Neural cell (in vitro differentiated cells): ENCODE results near the gene RELN. TPM values are rescaled to one million over a fixed set of nuclear protein-coding genes. Genes with fewer than 3 reads are reported as not detected.

Experiments
- H2AFZ ChIP-seq: fragments of 200-600, 300-800 bp; sonication (generic), shearing (Covaris generic); 2 replicates; pipeline ENCODE4 v1.6.0; 2014; ENCODE audit warnings: low read depth, mild to moderate bottlenecking, antibody characterized with exemption, low read length, moderate library complexity
- H3F3A ChIP-seq: fragments of 200-600 bp; shearing (Covaris generic); 2 replicates; pipeline ENCODE4 v1.6.1; 2016; ENCODE audit warnings: mild to moderate bottlenecking, moderate library complexity, mixed read lengths, antibody characterized with exemption, low read length; ENCODE audit not compliant: insufficient read depth, poor library complexity, severe bottlenecking
- H3K27ac ChIP-seq: fragments of 200-600, 300-800 bp; sonication (generic), shearing (Covaris generic); 2 replicates; pipeline ENCODE4 v1.5.1; 2014; ENCODE audit warnings: mild to moderate bottlenecking, low read length, moderate library complexity
- H3K27me3 ChIP-seq: fragments of 300-800, 200-600 bp; sonication (generic), shearing (Covaris generic); 2 replicates; pipeline ENCODE4 v1.6.0; 2014; ENCODE audit warnings: mild to moderate bottlenecking, low read depth, low read length, moderate library complexity; ENCODE audit not compliant: insufficient read depth
- H3K36me3 ChIP-seq: fragments of 300-800, 200-600 bp; sonication (generic), shearing (Covaris generic); 2 replicates; pipeline ENCODE4 v1.5.1; 2014; ENCODE audit warnings: mild to moderate bottlenecking, antibody characterized with exemption, low read length, moderate library complexity; ENCODE audit not compliant: insufficient read depth
- H3K4me2 ChIP-seq: fragments of 300-800, 200-600 bp; sonication (generic), shearing (Covaris generic); 2 replicates; pipeline ENCODE4 v1.6.0; 2014; ENCODE audit warnings: mild to moderate bottlenecking, low read length
- H3K4me3 ChIP-seq: fragments of 300-800, 200-600 bp; sonication (generic), shearing (Covaris generic); 2 replicates; pipeline ENCODE4 v1.5.1; 2014; ENCODE audit warnings: mild to moderate bottlenecking, low read length, moderate library complexity
- H3K79me2 ChIP-seq: fragments of 200-600 bp; shearing (Covaris generic); replicated peaks from 2 replicates; pipeline ENCODE4 v1.6.0; 2014; ENCODE audit warnings: mild to moderate bottlenecking, low read length, moderate library complexity; ENCODE audit not compliant: insufficient read depth
- H3K9ac ChIP-seq: fragments of 300-800, 200-600 bp; sonication (generic), shearing (Covaris generic); 2 replicates; pipeline ENCODE4 v1.6.1; 2016; ENCODE audit warnings: mild to moderate bottlenecking, low read length, mixed read lengths
- H3K9me2 ChIP-seq: fragments of 200-600 bp; shearing (Covaris generic); 2 replicates; pipeline ENCODE4 v1.6.1; 2016; ENCODE audit warnings: mild to moderate bottlenecking, low read length, mixed read lengths; ENCODE audit not compliant: insufficient read depth
- H3K9me3 ChIP-seq: fragments of 200-600, 300-800 bp; sonication (generic), shearing (Covaris generic); 2 replicates; pipeline ENCODE4 v1.6.1; 2016; ENCODE audit warnings: mild to moderate bottlenecking, mixed run types, low read length, moderate library complexity, mixed read lengths
- H4K20me1 ChIP-seq: fragments of 200-600 bp; shearing (Covaris generic); 2 replicates; pipeline ENCODE4 v1.6.1; 2016; ENCODE audit warnings: mild to moderate bottlenecking, mixed run types; ENCODE audit not compliant: insufficient read depth
- CTCF ChIP-seq: fragments of 450-650 bp; IDR thresholded peaks from 2 replicates; pipeline ENCODE4 v1.5.1; 2014; ENCODE audit warnings: antibody characterized with exemption, mild to moderate bottlenecking, moderate library complexity; ENCODE audit not compliant: poor library complexity, severe bottlenecking
- EP300 ChIP-seq: fragments of 450-650 bp; conservative IDR thresholded peaks from 2 replicates; pipeline ENCODE4 v1.6.1; 2014; ENCODE audit warnings: antibody characterized with exemption, mild to moderate bottlenecking, moderate library complexity; ENCODE audit not compliant: poor library complexity, severe bottlenecking
- EZH2 ChIP-seq: fragments of 200-600, 300-800 bp; shearing (Covaris generic), sonication (generic); IDR thresholded peaks from 2 replicates; pipeline ENCODE4 v1.6.1; 2014; ENCODE audit warnings: antibody characterized with exemption, low read length, borderline replicate concordance, mild to moderate bottlenecking; ENCODE audit not compliant: insufficient read depth, poor library complexity, severe bottlenecking
- MXI1 ChIP-seq: fragments of 450-650 bp; conservative IDR thresholded peaks from 2 replicates; pipeline ENCODE4 v1.6.1; 2014; ENCODE audit warnings: antibody characterized with exemption, mild to moderate bottlenecking; ENCODE audit not compliant: poor library complexity, severe bottlenecking
- POLR2AphosphoS5 ChIP-seq: IDR thresholded peaks from 2 replicates; pipeline ENCODE4 v1.6.1; 2012
- RAD21 ChIP-seq: fragments of 450-650 bp; conservative IDR thresholded peaks from 2 replicates; pipeline ENCODE4 v1.6.1; 2014; ENCODE audit warnings: antibody characterized with exemption, mild to moderate bottlenecking, moderate library complexity
- REST ChIP-seq: IDR thresholded peaks from 2 replicates; pipeline ENCODE4 v1.6.1; 2012; ENCODE audit warnings: borderline replicate concordance
- SMC3 ChIP-seq: fragments of 450-650 bp; conservative IDR thresholded peaks from 2 replicates; pipeline ENCODE4 v1.6.1; 2014; ENCODE audit warnings: antibody characterized with exemption, mild to moderate bottlenecking, moderate library complexity; ENCODE audit not compliant: poor library complexity
- TAF1 ChIP-seq: IDR thresholded peaks from 2 replicates; pipeline ENCODE4 v1.6.1; 2012; ENCODE audit warnings: low read depth
- polyA plus RNA-seq: library from polyadenylated mRNA; depleted of rRNA; stranded (reverse); fragments of >200 nt; gene quantifications from 2 replicates; pipeline ENCODE4 v1.2.3, GENCODE V29; 2014

RELN gene
- polyA plus RNA-seq, 1 donor from 2014 or later = 178 TPM

- Histone ChIP-seq H4K20me1 (no peaks in the 10 kb centered on the region), H3K9me3 (no peaks in the 10 kb centered on the region), H3K27me3 (peaks cover 42% of the 10 kb centered on the region), H3K9ac (peak overlapping the region; percentile 89), H3F3A (no peaks in the 10 kb centered on the region), H2AFZ (no peak overlapping the region), H3K4me3 (peak overlapping the region; percentile 81), H3K9me2 (no peaks in the 10 kb centered on the region), H3K4me2 (peak overlapping the region; percentile 84), H3K79me2 (peaks cover 18% of the 10 kb centered on the region), H3K27ac (peak overlapping the region; percentile 81), H3K36me3 (no peaks in the 10 kb centered on the region)
- TF ChIP-seq TAF1 (no peak), EP300 (no peak), EZH2 (no peak), REST (no peak), RAD21 (no peak), MXI1 (no peak)
Observed at GRCh38 chr7:103990991-103991390, 1.5 kb upstream of the RELN start.

GRCh38 chr7:103989785-103990767, 618 bp upstream of the RELN start:
- Histone ChIP-seq H3K9me2 (no peaks in the 10 kb centered on the region), H2AFZ (peak overlapping the region; percentile 61), H3K36me3 (no peaks in the 10 kb centered on the region), H3F3A (no peaks in the 10 kb centered on the region), H3K4me3 (peak overlapping the region; percentile 81), H3K9me3 (no peaks in the 10 kb centered on the region), H3K79me2 (peaks cover 27% of the 10 kb centered on the region), H3K27ac (peak overlapping the region; percentile 81), H3K9ac (peak overlapping the region; percentile 89), H4K20me1 (no peaks in the 10 kb centered on the region), H3K27me3 (peaks cover 42% of the 10 kb centered on the region), H3K4me2 (peak overlapping the region; percentile 84)
- no peak for TF ChIP-seq EP300
- peak; percentile 47 for TF ChIP-seq RAD21
- TF ChIP-seq EZH2 = no peak
- peak; percentile 41 for TF ChIP-seq REST
- no peak for TF ChIP-seq TAF1
- no peak for TF ChIP-seq CTCF
- peak; percentile 48 for TF ChIP-seq POLR2AphosphoS5
- TF ChIP-seq SMC3 = peak; percentile 51
- peak; percentile 64 for TF ChIP-seq MXI1
